Amniotic epithelial cell (primary cell): Measurements from ENCODE around the gene SERPINA10.

ENCODE experiments used
- DNase-seq: peaks from one replicate; pipeline ENCODE4 v3.0.0-alpha.2; 2010; ENCODE audit warnings: low read depth

The SERPINA10 gene, protein sequence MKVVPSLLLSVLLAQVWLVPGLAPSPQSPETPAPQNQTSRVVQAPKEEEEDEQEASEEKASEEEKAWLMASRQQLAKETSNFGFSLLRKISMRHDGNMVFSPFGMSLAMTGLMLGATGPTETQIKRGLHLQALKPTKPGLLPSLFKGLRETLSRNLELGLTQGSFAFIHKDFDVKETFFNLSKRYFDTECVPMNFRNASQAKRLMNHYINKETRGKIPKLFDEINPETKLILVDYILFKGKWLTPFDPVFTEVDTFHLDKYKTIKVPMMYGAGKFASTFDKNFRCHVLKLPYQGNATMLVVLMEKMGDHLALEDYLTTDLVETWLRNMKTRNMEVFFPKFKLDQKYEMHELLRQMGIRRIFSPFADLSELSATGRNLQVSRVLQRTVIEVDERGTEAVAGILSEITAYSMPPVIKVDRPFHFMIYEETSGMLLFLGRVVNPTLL

DNA sequence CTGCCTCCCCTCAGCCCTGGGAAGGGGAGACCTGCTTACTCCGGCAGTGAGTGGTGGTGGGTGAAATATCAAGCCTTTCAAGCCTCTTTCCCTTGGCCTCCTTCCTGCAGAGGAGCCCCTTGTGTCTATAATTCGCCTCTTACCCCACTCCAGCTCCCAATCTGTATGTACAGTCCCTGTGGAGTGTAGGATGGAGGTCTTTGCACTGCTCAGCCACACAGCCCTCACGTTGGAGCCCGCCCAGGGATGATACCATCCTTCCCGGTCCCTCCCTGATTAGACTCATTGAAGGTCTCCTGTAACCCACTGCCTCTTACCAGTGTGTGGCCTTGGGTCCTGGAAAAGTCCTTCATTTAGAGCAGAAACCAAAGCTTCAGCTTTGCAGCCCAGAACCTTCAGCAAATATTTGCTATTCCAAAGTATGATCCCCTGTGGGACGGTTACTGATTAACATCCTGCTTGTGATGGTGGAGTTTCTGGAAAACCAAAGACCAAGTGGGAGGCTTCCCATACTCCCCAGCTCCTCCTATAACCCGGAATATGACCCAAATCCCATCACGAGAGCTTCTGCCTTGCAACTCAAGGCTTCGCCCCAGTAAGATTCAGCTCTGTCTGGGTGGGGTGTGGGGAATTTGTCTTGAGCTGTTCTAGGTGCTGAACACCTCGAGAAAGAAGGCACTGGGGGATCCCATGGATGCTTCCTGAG, at the start of gene SERPINA10:
Gene SERPINA10 (minus strand): TSS at position 397 of the 706 bp plus-strand sequence. CDS start 2,675 bp downstream, outside the sequence.
- DNase-seq = no peak

DNA sequence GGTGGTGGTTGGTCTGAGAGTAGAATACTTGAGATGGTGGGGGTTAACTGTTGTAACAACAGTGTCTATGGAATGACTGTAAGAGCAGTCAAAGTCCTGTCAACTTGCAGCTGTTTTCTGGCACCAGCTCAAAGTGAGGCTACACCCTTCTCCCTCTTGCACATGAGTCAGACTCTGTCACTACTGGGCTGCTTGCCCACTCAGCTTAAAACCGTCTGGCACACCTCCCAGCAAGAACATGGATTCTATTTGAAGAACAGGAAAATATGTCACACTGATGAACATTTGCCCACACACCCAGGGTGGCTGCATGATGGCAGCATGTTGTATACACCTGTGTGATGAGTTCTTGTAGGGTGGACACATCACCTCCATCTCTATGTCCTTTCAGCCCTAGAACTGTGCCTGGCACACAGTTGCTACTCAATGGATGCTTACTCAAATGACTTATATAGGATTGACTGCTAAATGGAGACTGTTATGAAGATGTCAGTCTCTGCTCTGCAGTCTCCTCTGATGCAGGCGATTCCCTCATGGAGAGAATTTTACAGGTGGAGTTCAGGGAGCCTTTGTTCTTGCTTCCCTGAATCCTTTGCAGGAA, 49.4 kb upstream of the SERPINA10 start:
- peak; percentile 94 for DNase-seq

DNA sequence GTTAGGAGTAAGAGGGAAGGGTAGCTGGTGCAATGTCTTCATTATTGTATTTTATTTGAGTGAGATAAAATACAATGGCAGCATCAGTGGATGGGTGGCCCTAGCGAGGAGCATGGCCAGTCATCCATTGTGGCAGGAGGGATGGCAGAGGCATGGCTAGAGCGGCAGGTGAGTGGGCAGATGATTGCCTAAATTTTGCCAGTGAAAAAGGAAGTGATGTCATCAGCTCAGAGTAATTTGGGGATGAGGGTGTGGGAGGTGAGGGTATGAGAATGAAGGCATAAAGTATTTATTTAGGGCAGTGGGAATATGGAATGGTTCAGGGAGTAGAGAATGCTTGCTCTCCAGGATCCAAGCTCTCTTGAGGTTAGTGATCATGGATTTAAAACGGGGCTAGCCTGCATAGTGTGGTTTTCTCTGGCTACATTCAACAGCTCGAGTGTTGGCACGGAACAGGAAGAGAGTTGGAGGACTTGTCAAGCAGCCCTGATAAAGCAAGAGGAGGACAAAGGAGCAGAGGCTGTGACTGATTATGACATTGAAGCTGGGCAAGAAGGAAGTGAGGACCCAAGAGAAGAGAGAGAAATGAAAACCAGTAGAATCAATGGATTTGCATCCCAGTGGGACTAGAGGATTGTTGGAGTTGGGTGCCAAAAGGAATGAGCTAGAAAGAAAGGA, 48.7 kb upstream of the SERPINA10 start:
- DNase-seq = no peak

DNA sequence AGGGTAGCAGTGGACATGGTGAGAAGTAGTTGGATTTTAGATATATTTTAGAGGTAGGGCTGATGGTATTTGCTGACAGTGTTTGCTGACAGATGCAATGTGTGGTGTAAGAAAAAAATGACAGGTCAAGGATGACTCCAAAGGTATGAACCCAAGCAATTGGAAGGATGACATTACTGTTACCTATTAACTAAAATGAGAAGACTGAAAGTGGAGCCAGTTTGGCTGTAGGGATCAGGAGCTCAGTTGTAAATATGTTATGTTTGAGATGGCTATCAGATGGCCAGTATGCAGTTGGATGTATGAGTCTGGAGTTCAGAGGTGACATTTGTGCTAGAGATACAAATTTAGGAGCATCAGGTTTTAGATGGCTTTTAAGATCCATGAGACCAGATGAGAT, 47.5 kb upstream of the SERPINA10 start:
- DNase-seq = no peak

DNA sequence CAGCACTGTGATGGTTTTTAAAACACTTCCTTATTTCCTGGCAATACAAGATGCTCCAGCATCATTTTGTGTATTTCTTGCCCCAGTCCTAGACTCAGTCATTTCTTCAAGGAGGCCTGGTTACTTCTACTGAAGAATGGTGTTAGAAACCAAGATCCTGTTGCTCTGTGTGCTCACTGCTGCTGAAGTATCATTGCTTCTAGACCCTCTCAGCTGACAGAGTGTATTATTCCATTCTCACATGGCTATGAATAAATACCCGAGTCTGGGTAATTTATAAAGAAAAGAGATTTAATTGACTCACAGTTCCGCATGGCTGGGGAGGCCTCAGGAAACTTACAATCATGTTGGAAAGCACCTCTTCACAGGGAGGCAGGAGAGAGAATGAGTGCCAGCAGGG, 45.0 kb upstream of the SERPINA10 start:
- no peak for DNase-seq

DNA sequence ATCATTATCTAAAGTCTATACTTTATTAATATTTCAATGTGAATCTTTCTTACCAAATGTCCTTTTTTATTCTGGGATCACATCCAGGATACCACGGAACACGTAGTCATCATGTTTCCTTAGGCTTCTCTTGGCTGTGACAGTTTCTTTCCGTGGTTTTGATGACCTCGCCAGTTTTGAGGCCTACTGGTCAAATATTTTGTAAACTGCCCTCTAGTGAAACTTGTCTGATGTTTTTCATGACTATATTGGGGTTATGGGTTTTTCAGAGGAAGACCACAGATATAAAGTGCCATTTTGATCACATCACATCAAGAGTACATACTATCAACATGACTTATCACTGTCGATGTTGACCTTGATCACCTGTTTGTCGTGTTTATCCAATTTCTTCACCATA, 44.2 kb upstream of the SERPINA10 start:
- DNase-seq = no peak

DNA sequence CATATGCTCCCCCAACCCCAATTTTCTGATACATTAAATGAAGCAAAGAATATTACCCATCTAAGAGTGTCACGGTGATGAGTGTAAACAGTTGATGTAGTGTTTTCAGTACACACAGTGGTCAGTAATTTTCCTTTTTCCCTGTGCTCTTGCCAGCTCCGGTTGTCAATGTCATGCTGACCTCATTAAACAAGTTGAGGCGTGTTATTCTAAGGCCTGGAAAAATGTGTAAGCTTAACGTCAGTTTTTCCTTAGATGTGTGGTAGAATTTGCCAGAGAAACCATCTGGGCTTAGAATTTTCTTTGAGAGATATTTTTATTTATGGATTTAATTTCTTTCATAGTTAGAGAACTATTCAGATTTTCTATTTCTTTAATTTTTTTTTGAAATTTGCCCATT, 41.8 kb upstream of the SERPINA10 start:
- no peak for DNase-seq

DNA sequence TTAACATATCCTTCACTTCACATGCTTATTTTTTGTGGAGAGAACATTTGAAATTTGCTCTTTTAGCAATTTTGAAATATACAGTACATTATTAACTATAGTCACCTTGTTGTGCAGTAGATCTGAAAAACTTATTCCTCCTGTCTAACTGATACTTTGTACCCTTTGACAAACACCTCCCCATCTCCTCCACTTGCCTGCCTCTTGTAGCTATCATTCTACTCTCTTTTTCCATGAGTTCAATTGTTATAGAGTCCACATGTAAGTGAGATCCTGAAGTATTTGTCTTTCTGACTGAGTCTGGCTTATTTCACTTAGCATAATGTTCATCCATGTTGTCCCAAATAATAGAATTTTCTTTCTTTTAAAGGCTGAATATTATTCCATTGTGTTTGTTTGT, 39.5 kb upstream of the SERPINA10 start:
- no peak for DNase-seq

DNA sequence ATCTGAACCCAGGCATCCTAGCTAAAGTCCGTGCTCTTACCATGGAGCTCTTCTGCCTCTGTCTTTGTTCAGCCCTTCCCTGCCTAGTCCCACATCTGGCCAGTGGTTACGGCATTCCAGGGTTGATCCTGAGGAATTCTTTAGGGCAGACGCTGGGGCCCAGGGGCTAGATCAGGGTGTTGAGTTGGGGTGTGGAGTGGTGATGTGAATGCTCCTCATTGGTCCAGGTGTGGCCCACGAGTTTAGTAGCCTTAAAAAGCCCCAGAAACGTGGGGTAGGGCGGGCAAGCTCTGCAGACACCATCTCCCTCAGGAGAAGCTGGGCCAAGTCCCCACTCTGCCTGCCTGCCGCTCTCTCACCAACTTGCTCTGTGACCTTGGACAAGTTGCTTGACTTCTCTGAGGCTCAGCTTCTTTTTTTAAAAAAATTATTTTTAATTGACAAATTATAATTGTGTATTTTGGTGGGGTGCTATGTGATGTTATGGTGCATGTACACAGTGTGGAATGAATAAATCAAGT, 39.1 kb upstream of the SERPINA10 start:
- DNase-seq = no peak

DNA sequence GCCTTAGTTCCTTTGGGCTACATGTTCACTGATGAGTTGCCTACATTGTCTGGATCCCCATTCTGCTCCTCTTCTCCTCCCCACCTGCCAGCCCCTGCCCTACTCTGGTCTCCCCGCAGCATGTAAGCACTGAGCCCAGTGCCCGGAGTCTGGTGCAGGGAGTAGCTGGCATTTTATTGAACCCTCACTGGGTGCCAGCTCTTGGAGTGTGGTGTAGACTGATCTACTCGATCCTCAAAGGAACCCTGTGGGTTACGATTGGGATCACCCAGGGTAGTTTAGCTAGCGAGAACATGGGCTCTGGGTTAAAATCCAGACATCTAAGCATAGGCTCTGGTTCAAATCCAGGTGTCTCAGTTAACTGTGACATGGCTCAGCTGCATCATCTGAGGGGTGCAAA, 38.4 kb upstream of the SERPINA10 start:
- DNase-seq = no peak

DNA sequence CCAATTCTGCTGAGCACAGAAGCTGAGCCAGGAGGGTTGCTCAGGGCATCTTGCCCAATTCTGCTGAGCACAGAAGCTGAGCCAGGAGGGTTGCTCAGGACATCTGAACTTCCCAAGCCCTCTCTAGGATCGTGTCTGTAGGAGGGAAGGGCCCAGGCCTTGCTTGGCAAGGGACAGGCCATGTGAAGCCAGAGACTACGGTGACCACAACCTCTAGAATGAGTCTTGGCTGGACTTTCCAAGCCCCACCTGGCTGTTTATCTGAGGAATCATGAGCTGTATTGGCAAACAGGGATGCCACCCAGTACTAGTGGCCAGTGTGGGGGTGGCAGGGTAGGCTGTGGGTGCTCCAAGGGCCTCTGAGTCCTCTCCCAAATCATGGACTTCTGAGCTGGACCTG, 37.8 kb upstream of the SERPINA10 start:
- no peak for DNase-seq

DNA sequence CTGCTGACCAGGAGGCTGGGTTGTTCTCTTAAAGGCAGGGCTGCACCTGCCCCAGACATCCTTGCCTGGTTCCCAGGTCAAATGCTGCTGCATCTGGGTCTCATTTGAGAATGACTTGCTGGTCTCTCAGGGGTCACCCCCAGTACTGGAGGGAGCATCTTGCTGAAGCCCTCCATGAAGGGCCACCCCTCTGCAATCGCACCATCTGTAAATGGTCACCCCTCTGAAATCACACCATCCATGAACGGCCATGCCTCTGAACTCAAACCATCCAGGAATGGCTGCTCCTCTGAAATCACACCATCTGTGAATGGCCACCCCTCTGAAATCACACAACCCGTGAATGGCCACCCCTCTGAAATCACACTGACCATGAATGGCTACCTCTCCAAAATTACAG, 37.4 kb upstream of the SERPINA10 start:
- no peak for DNase-seq

DNA sequence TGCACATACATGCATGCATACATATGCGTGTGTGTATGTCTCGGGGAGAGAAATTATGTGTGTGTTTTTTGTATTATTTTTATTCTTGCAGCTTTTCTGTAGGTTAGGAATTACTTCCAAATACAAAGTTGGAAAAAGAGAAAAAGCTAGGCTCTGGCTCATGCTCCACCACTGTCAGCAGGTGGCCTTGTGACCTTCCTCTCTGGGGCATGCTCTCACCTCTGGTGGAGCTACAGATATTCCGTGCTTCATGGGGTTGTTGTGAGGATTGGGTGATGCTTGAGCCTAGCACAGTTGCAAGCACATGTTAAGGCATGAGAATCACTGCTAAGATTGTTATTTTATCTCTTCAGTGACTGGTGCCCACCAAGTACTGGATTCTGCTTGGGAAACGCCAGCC, 36.8 kb upstream of the SERPINA10 start:
- DNase-seq = no peak

DNA sequence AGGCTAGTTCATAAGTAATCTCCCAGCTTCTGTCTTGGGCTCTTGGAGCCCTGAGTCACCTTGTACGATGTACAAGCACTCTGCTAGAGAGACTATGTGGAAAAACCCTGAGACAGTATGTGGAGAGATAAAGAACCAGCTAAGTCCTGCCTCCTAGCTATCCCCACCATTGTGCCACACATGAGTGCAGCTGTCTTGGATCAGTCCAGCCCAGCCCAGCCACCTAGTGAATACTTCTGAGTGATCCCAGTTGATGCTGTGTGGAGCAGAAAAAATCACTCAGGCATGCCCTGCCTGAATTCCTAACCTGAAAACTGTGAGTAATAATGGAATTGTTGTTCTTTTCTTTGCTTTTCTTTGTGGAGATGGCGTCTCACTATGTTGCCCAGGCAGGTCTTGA, 35.1 kb upstream of the SERPINA10 start:
- DNase-seq = no peak

DNA sequence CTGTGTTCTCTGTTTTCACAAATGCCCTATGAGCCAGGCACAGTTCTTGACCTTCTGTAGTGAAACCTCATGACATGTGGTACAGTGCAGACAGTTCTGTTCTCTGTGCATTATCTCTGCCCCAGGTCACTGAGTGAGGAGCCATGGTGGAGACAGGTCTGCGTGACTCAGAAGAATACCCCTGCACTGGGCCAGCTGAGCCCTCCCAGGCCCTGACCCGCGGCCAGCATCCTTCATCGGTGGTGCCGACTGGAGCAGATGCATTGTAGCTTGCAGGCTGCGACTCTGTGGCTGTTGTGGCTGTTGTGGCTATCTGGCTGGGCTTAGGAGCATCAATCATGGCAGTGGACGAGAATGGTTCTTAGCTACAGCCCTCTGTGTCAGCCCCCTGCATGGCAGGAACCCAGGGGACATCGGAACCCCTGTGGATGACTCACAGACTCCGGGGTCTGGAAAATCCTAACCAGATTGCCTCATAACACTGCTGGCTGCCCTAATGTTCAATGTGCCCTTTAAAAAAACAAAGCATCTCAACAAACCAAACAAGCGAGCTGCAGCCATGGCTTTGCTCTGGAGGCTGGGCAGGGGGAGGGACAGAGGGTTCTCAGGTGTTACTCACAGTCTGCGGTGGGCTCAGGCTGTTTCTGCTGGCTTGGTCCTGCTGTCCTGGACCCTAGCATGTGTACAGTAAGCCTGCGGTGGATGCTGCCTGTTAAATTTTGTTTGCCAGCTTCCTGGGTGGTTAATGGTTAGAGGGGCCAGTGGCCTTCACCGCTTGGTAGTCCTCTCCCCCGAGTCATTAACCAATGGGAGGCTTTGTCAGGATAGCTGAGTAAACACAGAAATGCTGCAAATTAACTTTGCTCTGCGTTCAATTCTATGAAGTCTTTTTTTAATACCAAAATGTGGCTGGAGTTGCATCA, 29.8 kb upstream of the SERPINA10 start, which contains the start of gene SERPINA6:
Gene SERPINA6 (minus strand): TSS at position 689 of the 923 bp plus-strand sequence. CDS start 8,688 bp downstream, outside the sequence.
- peak; percentile 21 for DNase-seq

DNA sequence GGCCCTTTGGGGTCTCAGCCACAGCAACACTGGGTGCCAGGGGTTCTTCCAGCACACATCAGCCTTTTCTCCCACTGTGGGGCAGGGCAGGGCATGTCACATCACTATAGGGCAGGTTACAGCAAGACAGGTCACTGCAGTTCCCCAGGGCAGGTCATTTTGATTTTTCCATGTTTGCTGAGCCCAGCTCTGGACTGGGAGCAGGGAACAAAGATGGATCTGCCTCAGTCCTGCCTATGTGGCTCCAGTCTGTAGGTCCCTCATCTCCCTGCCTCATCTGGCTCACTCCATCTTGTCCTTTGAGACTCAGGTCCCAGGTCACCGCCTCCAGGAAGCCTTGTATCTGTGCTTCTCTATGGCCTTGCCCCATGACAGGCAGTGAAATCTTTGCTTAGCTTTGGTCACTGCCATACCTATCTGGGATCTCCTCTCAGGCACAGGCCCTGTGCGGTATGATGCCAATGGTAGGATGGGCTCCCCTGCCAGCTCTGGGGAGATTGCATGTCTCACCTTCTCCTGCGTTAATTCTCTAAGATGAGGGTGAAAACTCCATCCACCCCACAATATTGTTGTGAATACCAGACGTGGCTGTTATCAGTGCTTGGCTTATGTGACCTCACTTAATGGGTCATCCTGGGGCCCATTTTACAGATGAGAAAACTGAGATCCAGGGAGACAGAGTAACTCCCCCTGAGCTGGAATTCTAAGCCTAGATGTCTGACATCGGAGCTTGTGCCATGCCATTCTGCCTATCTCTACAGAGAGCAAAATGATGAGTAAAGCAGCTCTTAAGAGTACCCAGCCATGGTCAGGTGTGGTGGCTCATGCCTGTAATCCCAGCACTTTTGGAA, 28.6 kb upstream of the SERPINA10 start:
- no peak for DNase-seq

DNA sequence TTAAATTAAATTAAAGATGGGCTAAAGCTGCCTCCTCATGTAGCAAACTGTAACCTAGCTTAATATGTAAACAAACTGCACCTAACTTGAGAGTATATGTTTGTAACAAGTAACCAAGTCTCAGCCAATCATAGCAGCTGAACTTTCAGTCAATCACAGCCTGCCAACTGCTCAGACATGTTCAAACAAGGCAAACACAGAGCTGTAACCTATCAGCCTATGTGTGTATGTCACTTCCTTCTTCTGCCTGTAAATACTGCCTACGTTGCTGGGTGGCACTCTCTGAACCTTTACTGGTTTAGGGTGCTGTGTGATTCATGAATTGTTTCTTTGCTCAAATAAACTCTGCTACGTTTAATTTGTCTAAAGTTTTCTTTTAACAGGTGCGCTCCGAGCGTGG, 27.2 kb upstream of the SERPINA10 start:
- DNase-seq = no peak

DNA sequence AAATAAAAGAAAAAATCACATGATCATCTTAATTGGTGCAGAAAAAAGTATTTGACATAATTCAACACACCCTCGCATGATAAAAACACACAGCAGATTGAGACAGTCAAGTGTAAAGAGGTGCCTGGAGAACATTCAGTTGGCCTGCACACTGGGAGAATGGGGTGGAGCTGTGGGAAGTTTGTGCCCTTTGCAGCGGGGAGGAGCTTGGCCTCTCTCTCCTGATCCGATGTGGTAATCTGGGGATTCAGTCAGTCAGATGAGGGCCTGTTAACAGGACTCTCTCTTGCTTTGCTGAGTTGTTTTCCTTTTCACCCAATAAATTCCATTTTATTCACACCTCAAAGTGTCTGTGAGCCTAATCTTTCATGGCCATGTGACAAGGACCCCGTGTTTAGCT, 24.2 kb upstream of the SERPINA10 start:
- DNase-seq = peak; percentile 21

DNA sequence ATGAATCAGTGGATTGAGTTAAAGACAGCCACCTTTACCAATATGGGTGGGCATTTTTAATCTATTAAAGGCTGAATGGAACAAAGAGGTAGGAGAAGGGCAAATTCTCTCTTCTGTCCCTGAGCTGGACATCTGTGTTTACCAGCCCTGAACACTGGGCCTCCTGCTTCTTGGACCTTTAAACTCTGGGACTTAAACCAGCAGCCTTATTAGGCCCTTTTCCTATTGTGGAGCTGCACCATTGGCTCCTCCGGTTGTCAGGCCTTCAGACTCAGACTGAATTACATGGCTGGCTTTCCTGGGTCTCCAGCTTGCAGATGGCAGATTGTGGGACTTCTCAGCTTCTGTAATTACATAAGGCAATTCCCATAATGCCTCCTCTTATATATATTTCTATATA, 23.6 kb upstream of the SERPINA10 start:
- DNase-seq = no peak

DNA sequence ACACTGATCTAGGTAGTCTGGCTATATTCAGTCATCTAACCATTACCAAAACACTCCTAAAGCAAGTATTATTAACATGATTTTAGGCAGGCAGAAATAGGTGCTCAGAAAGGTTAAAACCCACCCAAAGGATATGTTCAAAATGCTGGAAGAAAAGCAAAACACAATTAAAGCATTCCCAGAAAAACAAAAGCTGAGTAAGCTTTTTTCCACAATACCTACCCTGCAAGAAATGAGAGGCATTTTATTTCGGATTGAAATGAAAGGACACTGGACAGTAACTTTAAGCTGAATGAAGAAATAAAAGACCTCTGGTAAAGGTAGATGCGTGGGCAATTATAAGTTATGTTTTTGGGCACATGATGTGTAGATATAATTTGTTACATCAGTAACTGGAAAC, 21.8 kb upstream of the SERPINA10 start:
- DNase-seq = no peak
